HG03175 (cell line): ENCODE measurements around the gene BEND7.

Source experiments
- ATAC-seq: cut with Tn5 transposase; IDR thresholded peaks from one replicate; pipeline ENCODE4 v1.9.1; 2021; ENCODE audit warnings: mild to moderate bottlenecking, moderate library complexity; ENCODE audit not compliant: unreplicated experiment

Gene BEND7

GRCh38 chr10:13393640-13394039, 135.2 kb downstream of the BEND7 start:
- ATAC-seq = no peak

GRCh38 chr10:13392701-13393100, 136.1 kb downstream of the BEND7 start:
- no peak for ATAC-seq
